AG09319 (cell line): ENCODE data around the gene RBM38.

Experiments
- DNase-seq: peaks from one replicate; pipeline ENCODE4 v3.0.0-alpha.2; 2010; ENCODE audit warnings: low read depth; ENCODE audit errors: extremely low read depth
- CTCF ChIP-seq: IDR thresholded peaks from 2 replicates; pipeline ENCODE4 v1.5.1; 2011; ENCODE audit warnings: low read depth, mild to moderate bottlenecking, inconsistent platforms, low read length, moderate library complexity

Gene RBM38

GRCh38 chr20:57451431-57451794 is 60.2 kb downstream of the RBM38 start:
- DNase-seq = no peak
- no peak for TF ChIP-seq CTCF

DNA sequence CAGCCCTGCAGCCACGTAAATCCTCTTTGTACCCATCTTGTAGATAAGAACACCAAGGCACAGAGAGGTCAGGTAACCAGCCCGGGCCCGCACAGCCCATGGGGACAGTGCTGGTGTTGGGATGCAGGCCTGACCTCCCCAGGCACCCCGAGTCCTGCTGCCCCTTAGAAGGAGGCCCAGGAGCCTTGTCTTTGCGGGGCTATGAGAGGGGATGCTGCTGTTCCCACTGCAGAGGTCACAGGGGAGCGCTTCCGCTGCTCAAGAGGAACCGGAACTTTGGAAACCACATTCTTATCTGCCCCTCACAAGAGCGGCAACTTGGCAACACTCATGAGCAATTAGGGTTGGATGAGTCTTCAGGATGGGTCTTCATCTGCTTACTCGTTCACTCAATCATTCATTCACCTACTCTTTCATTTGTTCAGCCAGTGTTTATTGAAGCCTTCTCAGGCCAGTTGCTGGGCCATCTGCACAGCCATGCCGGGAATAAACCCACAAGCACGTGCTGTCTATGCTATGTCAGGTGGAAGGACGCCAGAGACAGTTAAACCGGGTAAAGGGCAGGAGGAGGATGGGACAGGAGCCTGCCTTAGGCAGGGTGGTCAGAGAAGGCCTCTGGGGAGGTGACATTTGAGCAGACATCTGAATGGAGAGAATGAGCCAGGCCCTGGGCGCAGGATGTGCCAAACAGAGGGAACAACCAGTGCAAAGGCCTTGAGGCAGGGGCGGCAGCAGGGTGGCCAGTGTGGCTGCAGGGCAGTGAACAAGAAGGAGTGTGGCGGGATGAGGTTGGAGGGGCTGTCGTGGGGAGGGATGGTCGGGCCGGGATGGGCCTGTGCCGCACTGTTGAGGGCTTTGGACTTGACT is 60.8 kb downstream of the RBM38 start:
- DNase-seq = no peak
- TF ChIP-seq CTCF = no peak

- no peak for DNase-seq
- TF ChIP-seq CTCF = no peak
Observed at GRCh38 chr20:57455386-57455785, 64.2 kb downstream of the RBM38 start.

DNA sequence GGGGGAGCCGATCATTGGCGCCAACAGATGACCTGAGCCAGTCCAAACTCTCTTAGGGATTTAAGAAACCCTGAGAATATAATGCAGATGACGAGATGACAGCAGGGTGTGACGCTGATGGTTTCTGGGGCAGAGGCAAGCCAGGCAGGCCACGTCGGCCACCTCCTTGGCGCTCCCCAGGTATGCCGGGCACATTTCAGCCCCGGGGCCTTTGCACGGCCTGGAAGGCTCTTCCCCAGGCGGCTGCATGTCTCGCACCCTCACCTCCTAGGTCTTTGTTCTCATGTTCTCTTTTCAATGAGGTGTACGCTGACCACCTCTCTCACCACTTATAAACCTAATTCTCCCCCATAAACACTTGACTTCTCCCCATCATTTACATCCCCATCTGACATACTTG is 64.9 kb downstream of the RBM38 start:
- no peak for DNase-seq
- no peak for TF ChIP-seq CTCF

- no peak for TF ChIP-seq CTCF
- no peak for DNase-seq
Observed at GRCh38 chr20:57457243-57458095, 66.3 kb downstream of the RBM38 start.

GRCh38 chr20:57458400-57459160 is 67.4 kb downstream of the RBM38 start:
- DNase-seq = no peak
- no peak for TF ChIP-seq CTCF
